GM18870 (cell line): Measurements from ENCODE around the gene ERRFI1.

Source experiments
- ATAC-seq: cut with Tn5 transposase; IDR thresholded peaks from one replicate; pipeline ENCODE4 v1.9.1; 2021; ENCODE audit warnings: moderate library complexity; ENCODE audit not compliant: unreplicated experiment

Gene ERRFI1

GRCh38 chr1:8004113-8004802 is 21.9 kb downstream of the ERRFI1 start:
- ATAC-seq, result no peak

DNA sequence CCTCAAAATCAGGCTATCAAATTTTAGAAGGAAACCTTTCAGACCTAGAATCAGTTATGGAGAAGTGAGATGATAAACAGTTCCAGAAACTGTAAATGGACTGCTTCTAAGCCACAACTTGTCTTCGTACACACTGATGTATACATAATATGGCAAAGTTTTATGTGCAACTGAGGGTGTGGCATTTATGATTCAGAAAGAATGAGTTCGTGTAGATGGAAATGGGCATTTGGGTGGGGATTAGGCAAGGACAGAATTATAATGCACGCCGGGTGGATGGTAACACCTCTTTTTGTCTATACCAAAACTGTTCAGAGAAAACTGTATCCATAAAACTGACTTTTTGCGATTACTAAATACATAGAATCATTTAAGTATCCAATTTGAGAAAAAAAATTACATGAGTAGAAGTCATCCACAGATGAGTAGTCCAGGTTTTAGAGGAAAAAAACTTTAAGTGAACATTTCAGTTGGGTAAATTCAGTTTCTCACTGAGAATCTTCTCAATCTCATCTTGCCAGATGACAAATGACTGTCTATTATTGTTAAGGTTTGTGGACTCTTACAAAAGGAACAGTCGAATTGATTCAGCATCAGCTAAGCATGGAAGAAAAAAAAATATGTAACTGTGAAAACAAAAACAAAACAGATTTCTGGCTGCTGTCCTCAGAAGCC is 22.5 kb downstream of the ERRFI1 start:
- no peak for ATAC-seq

- no peak for ATAC-seq
Measured at GRCh38 chr1:8002921-8003320, 23.2 kb downstream of the ERRFI1 start.

DNA sequence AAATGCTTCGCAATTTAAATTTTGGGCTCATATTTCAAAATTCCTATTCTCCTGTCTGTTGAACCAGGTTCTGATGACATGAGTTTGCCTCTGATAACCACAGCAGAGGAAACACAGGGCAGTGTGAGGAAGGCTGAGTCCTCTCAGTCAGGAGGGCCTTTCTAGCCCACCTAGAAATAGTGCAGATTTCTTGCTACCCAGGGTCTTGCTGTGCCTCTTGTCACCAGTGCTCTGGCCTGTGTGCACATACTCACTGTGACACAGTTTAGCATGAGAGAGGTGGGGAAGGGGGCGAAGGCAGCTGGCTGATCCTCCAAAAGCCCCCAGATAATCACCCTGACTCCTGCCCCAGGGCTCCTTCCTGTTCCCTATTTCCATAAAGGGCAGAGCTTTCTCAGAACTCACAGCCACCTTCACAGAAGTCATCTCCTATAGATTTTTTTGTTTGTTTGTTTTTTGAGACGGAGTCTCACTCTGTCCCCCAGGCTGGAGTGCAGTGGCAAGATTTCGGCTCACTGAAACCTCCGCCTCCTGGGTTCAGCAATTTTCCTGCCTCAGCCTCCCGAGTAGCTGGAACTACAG is 23.7 kb downstream of the ERRFI1 start:
- ATAC-seq, result no peak

DNA sequence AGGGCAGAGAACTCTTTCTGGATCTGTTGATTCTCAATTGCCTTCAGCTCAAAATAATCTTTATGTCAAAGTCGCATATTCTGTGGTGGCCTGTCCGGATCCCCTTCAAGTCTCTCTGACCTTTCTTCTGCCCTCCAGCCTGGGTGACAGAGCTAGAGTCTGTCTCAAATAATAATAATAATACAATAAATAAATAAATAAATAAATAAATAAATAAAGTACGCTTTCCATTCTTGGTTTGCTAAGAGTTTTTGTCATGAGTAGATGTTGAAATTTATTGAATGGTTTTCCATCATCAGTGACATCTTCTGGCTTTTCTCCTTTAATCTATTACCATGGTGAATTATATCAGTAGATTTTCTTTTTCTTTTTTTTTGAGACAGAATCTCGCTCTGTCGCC is 30.7 kb downstream of the ERRFI1 start:
- no peak for ATAC-seq

DNA sequence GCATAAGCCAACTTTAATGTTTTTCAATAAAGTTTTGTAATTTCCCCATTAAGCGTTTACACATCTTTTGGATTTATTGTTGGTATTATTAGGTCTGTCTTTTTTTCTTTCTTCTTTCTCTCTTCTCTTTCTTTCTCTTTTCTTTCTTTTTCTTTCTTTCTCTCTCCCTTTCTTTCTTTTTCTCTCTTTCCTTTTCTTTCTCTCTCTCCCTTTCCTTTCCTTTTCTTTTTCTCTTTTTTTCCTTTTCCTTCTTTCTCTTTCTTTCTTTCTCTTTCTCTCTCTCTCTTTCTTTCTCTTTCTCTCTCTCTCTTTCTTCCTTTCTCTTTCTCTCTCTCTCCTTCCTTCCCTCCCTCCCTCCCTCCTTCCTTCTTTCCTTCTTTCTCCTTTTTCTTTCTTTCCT is 31.3 kb downstream of the ERRFI1 start:
- ATAC-seq, result no peak

DNA sequence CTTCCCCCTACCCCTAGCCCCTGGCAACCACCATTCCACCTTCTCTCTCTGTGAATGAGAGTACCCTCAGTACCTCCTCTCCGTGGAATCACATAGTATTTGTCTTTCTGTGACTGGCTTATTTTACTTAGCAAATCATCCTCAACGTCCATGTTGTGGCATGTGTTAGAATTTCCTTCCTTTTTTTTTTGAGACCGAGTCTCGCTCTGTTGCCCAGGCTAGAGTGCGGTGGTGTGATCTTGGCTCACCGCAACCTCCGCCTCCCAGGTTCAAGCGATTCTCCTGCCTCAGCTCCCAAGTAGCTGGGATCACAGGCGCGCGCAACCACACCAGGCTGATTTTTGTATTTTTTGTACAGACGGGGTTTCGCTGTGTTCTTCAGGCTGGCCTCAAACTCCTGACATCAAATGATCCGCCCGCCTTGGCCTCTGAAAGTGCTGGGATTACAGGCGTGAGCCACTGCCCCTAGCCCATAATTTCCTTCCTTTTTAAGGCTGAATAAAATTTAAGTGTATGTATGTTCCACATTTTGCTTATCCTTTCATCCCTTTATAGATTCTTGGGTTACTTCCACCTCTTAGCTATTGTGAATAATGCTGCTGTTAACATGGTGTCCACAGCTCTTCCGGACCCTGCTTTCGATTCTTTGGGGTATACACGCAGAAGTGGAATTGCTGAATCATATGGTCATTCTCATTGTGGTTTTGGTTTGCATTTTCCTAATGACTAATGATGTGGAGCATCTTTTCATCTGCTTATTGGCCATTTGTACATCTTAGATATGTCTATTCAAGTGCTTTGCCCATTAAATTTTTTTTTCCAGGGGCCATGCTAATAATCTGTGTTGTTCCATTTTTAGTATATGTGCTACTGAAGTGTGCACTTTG is 32.3 kb downstream of the ERRFI1 start:
- peak; percentile 79 for ATAC-seq

GRCh38 chr1:7992885-7993284 is 33.2 kb downstream of the ERRFI1 start:
- no peak for ATAC-seq

DNA sequence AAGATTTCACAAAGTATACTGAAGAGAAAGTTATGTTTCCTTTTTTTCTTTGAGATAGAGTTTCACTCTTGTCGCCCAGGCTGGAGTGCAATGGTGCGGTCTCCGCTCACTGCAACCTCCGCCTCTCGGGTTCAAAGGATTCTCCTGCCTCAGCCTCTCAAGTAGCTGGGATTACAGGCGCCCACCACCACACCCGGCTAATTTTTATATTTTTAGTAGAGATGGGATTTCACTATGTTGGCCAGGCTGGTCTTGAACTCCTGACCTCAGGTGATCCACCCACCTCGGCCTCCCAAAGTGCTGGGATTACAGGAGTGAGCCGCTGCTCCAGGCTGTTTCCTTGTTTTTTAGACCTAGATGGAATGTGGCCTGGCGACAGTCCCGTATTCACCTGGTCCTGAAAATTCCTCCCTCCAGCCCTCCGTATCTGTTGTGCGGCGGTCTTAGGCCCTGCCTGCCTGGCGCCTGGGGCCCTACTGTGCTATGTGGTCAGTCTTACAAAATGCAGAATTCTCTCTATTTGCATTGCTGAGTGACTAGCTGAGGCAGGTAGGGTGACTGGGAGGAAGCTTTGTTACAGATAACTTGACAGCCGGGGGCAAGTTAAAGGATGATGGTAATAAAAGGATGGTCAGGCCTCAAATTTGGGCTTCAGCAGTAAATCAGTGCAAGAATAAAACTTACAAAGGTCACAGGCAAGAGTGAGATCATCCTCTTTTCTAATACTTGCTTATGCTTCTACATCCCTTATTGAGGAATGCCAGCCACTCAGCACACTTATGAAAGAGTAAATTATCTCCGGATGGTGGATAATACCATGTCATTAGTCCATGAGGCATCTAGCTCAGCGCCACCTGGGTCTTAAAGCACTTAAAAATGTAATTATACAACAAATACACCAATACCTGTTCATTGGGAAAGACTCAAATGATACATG is 34.3 kb downstream of the ERRFI1 start:
- ATAC-seq, result no peak

DNA sequence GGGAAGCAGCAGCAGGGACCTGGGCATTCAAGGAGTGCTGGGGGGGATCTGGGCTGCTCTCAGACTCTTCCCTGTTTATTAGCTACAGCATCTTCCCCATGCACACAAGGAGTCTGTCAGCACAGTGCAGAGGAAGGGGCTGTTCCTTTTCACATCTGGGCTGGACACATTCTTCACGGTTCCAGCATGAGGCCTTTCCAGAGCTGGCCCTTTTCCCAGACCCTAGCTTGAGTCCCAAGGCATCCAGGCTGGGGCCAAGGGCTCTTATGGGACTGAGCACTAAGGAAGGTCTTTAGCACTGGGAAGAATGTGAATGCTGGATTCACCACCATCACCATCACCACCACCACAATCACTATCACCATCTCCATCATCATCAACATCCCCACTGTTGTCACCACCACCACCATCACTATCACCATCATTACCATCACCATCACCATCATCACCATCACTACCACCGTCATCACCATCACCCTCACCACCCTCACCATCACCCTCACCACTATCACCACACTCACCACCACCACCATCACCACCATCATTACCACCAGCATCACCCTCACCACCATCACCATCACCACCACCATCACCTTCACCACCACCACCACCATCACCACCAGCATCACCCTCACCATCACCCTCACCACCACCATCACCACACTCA is 36.2 kb downstream of the ERRFI1 start:
- no peak for ATAC-seq

DNA sequence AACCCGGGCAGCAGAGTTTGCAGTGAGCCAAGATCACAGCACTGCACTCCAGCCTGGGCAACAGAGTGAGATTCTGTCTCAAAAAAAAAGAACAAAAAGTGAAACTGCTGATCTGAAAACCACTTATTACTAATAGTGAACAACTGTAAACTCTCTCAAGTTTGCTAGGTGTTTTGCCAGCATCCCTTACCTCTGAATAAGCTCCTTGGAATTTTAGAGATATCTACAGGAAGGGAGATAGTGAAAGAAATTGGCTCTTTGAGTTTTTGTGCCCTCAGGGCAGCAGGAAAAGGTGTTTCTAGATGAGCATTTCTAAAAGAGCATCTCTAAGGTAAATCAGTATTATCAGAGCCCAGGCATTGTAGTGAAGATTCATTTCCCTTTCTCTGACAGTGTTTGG is 37.5 kb downstream of the ERRFI1 start:
- ATAC-seq, result no peak

GRCh38 chr1:7987528-7987927 is 38.6 kb downstream of the ERRFI1 start:
- ATAC-seq, result no peak

DNA sequence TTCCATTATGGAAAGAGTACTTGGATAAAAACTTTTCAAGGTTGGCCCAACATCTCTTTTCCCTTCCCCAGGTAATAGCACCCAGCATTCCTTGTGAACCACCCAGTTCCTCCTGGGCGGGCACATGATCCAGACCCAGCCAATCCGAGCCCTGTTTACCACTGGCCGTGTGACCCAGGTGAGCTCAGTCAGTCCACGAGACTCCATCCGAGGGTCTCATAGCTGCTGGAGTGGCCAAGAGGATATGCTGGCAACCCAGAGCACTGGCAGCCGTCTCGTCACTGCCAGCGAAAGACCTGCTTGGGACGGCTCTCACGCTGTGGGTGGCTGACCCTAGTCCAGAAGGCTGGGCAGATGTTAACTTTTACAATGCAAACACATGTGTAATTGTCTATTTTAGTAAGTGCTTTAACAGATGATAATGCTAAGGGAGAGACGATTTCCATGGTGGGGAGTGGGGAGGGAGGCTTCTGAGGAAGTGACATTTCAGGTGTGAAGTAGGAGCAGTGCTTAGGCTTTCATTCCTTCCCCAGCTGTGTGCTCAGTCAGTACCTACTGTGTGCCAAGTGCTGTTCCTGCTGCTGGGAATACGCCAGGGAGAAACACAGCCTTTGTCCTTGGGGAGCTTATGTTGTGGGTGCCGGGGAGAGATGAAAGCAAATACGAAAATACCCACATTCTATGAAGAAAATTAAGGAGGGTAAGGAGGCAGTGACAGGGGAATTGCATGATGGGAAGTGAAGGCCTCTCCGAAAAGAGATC is 40.1 kb downstream of the ERRFI1 start:
- ATAC-seq, result no peak

DNA sequence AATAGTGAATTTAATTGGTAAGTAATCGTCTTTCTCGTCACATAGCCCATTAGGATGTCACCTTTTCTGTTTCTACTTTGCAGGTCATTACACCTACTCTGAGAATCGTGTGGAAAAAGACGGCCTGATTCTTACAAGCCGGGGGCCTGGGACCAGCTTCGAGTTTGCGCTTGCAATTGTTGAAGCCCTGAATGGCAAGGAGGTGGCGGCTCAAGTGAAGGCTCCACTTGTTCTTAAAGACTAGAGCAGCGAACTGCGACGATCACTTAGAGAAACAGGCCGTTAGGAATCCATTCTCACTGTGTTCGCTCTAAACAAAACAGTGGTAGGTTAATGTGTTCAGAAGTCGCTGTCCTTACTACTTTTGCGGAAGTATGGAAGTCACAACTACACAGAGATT is 41.3 kb downstream of the ERRFI1 start:
- no peak for ATAC-seq

DNA sequence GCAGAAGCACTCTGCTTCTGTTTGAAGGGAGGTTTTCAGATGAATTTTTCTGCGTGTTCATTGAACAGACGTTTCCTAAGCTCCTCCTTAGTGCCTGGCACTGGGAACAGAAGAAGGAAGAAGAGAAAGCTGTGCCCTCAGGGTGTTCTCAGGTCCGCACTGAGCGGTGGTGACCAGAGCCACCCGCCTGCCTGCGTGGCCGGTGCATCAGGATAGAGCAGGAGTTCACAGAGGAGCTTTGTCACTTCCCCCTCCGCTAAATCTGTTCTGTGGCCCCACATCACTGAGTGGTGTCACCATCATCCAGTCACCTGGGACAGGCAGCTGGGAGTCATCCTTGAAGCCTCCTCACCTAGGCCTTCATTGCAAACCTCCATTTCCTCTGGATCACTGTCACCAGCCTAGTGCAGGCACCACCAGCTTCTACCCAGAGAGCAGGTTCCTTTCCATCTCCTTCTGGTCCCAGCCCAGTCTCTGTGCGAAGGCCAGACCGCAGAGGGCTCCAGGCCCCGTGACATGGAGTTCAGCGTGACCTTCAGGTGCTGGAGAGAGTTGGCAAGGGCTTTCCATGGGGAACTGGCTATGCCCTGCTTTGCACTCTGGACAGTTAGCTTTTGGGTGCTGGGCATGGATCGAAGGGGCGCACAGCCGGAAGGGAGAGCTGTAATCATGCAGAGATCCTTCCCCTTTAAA is 42.9 kb downstream of the ERRFI1 start:
- ATAC-seq, result no peak

DNA sequence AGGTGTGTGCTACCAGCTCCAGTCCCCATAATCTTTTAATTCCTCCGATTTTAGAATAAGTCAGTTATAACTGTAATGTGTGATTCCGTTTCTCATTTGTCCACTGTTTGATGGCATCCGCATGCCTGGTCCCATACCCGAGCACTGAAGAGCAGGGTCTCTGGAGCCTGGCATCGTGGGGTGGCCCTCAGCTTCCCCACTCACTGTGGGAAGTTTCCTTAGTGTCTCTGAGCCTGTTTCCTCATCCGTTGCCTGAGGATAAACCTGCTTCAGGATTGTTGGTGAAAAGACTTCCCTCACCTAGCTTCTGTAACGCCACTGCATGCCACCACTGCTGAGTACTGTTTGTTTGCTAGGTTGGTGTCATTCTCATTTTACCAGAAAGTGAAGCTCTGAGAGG is 45.1 kb downstream of the ERRFI1 start:
- no peak for ATAC-seq

- no peak for ATAC-seq
Measured at GRCh38 chr1:7975212-7975865, 50.8 kb downstream of the ERRFI1 start.

GRCh38 chr1:7973086-7973485 is 53.0 kb downstream of the ERRFI1 start:
- no peak for ATAC-seq
